ENCODE measurements around the gene WWP2.
"Not testable (repeated sequence)": the region's sequence is repeated elsewhere in the genome, so short reads cannot be mapped to it uniquely, and the experiment has no call there.

WWP2 gene

DNA sequence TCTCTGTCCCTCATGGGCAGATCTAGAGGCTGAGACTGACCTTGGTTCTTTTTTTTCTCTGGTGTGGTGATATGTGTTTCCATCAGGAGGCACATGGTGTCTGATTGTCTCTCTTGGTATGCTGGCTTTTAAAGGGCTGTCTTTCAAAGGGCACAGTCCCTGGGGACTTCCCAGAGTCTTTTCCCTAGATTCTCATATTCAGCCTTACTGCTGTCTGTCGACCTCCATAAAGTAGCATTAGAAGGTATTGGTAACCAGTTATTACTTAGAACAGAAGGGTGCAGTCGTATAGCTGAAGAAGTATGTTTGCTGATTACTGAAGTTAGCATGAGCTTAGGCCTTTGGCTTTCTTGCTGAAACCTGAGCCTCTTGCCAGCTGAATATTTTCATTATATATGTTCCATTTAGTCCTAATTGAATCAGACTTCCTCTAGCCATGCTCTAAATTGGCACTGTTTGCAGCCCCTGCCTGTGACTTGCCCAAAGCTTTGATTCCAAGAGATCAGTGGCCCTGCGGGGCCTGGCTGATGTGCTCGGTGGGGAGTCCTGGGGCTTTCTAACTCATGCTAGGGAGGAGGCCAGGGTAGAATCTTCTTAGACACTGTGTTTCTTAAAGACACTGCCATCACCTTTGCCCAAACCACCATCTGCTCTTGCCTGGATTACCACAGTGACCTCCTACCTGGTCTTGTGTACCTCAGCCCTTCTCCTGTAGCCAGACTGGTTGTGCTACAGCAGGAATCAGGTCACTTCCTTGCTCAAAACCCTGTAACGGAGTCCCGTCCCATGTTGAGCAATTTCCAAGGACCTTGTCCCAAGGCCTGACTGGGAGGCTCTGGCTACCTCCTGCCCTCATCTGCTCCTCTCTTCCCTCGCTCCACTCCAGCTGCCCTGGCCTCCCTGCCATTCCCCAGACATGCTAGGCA, 71.5 kb downstream of the WWP2 start:
- DNase-seq = no peak

DNA sequence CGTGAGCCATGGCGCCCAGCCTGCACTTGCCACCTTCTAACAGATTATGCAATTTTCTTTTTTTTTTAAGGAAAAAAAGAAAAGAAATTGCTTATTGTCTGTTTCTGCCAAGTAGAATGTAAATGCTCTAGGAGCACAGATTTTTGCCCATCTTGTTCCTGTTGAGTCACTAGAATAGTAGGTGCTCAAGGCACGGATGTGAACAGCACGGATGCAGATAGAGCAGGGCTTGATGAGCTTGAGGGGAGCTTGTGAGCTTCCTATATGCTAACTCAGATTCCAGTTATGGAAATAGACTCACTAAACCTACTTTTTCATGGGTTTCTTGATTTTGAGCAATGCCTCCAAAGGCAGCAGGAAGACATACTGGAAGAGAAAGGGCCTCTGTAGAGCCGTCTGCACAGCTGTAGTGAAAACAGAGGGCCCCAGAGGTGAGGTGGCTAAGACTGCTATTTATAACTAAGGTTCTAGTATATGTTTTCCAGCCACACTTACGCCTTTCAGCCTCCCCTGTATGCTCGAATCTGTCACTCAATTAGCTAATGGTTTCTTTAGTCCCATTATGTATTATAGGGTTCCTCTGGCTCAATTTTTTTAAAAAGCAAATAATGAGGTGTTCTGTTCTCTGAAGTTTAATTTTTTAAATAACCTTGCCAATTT, 72.8 kb downstream of the WWP2 start:
- DNase-seq = no peak

DNA sequence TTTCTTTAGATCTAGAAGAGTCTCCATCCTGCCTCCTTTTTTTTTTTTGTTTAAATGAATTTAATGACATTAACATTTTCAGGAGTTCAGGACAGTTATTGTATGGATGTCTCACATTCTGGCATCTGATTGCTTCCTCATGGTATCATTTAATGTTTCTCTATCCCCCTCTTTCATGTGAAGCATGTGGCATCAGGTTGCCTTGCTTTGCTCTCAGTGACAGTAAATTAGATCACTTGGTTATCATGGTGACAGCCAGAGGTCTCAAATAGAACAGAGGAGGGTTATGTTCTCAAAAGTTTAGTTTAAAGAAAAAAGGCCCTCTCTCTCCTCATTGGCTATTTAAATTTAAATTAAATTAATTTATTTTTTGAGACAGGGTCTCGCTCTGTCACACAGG, 74.1 kb downstream of the WWP2 start:
- DNase-seq = no peak

DNA sequence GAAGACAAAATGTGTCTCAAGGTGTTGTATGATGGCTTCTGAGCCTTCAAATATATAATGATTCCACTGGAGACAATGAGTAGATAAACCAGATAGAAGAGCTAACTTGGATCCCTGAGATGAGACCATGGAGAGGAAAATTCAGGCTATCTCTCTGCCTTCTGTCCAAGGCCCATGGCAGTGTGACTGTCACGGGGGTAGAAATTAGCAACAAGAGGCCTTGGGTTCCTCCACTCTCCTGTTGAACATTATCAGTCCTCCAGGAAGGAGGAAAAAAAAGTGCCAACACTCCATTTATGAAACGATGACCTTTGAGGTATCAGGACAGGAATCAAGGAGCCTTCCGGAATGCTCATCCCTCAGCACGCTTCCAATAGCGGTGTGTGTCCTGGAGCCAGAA, 75.2 kb downstream of the WWP2 start:
- DNase-seq = no peak

DNA sequence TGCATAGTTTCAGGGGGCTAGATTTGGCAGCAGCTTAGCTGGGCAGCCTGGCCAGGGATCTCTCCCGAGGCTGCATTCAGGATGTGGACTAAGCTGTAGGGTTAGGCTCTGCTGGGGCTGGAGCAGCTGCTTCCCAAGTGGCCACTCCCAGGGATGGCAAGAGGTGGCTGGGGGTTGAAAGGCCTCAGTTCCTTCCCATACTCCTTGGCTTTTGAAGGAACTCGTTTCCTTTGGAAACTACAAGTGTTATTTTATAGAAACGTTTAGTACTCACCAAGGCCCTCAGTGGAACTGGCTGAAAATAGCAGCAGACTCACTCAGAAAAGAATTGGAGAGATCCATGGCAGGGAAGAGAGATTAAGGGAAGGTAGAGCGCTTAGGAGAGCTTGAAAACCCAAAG, 76.4 kb downstream of the WWP2 start:
- DNase-seq = no peak

DNA sequence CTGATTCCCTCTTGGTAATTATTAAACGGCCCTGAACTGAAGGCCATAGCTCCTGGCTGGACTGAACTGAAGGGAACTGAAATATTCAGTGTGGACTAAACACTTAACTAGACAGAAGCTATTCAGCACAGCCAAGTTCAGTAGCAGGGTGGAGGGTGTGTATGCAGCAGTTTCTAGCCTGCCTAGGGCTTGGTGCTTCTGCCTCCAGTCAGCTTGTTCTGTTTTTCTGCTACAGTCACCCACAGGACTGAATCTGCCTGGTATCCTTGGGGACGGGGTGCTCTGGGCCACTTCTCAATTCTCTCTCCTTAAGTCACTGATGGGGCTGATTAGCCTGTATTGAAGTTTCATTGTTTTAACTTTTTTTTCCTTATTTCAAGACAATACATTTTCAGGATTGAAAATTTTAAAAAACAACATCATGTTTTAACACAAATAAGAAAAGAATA, 77.1 kb downstream of the WWP2 start:
- no peak for DNase-seq

DNA sequence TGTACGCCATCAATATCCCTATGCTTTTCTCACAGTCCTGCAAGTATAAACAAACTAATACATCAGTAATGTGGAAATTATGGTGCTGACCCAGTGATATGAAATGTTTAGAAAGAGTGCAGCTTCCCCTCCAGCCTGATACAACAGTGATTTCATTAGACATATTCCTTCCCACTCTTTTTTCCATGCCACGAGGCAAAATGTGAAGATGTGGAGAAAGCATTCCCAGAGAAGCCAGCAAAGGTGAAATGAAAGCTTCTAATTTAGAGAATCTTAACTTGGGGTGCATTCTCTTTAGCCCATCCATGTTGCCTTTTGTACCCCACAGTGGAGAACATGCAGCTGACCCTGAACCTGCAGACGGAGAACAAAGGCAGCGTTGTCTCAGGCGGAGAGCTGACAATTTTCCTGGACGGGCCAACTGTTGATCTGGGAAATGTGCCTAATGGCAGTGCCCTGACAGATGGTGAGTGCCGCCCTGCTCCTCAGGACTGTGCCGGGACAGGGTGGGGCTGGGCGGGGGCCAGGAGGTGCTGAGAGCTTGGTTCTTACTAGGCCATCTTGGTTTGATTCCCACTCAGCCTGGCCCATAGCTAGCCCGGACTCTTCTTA, 77.8 kb downstream of the WWP2 start:
- DNase-seq = no peak

DNA sequence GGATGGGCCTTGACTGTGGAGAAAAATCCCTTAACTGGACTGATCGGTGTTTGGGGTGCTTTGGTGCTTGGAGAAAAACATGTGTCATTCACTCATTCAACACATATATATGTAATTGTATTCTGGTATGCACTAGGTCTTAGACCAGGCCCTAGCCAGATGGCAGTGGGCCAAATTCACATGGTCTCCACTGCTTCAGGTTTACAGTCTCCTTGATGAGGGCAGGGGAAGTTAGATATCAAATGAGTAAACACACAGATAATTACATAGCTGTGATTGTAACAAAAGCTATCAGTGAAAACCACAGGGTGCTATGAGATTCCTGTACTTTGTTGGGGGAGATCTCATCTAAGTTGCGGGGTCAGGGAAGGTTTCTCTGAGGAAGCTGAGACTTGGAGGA, 78.8 kb downstream of the WWP2 start:
- no peak for DNase-seq

DNA sequence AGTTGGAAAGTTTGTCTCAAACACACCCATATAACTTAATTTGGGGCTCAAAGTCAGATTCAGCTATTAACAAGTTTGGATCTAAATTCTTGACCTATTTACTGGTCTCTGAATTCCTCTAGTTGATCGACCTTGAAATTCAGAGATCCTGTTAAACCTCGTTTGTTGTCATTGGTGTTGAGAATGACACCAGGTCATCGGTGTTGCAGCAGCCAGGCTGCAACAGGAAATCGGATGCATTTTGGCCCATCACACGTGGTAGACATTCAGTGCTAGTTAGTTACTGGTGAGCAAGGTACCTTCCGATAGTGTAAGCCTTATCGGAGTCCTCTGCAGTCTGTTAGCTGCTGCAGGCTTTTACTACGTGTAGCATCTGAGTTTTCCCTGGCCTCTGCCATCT, 82.3 kb downstream of the WWP2 start:
- DNase-seq = no peak

DNA sequence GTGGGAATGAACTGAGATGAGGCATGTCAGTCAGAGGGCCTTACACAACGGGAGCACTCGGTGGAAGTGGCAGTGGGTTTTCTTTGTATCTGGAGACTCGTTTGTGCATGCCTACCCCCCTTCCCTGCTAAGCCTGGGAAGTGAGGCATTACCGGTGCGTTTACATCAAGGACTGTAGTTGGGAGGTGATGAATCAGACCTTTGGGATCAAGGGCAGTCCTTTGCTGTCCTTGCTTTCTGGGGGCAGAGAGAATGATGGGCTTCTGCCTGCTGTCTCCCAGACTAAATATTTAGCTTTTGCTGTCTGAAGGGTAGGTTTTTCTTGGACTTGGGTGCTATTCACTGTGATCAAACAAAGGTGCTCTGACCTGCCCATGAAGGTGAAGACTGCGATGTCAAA, 83.0 kb downstream of the WWP2 start:
- no peak for DNase-seq

DNA sequence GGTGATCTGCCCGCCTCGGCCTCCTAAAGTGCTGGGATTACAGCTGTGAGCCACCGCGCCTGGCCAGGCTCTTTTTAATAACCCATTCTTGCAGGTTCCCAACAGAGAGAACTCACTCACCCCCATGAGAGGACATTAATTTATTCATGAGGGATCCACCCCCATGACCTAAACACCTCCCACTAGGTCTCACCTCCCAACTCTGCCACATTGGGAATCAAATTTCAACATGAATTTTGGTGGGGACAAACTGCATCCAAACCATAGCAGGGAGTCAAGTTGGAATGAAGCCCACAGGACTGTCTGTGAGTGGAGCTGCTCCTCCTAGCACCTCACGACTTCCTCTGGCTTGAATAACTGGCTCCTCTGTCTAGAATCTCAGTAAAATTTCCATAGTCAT, 85.5 kb downstream of the WWP2 start:
- DNase-seq = no peak

DNA sequence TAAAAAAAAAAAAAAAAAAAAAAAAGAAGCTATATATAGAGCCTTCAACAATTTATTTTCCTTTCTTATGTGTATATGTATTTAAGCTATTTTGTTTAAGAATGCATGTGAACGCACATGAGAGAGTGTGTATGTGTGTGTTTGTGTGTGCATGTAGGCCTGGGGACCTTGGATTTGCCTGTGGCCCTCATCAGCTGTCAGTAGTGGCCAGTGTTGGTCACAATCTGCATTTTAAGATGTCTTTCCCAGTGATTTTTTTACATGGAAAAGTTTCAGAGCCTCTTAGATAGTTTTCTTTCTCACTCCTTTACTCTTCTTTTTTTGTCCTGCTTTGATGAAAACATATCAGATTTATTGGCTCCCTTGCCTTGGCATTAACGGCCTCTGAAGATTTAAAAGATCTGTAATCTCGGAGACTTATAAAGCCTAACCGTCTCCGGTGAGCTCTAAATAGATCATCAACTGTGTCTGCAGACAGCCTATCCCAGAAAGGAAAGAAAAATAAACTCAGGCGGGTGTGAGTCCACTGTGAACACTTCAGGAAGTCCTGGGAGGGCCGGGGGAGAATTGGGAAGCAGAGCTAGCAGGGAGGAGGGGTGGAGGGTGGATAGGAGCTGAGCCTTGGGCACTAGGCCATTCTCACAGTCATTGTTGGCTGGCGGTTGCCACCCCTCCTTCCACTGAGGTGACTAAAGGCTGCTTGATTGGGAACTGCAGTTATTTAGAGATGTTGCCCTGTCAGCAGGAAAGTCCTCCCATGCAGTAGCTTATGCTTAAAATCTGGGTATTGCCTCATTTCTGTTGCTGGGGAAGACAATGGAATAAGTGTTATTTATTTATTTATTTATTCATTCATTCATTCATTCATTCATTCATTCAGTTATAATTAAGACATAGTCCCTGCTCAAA, 86.8 kb downstream of the WWP2 start:
- no peak for DNase-seq

DNA sequence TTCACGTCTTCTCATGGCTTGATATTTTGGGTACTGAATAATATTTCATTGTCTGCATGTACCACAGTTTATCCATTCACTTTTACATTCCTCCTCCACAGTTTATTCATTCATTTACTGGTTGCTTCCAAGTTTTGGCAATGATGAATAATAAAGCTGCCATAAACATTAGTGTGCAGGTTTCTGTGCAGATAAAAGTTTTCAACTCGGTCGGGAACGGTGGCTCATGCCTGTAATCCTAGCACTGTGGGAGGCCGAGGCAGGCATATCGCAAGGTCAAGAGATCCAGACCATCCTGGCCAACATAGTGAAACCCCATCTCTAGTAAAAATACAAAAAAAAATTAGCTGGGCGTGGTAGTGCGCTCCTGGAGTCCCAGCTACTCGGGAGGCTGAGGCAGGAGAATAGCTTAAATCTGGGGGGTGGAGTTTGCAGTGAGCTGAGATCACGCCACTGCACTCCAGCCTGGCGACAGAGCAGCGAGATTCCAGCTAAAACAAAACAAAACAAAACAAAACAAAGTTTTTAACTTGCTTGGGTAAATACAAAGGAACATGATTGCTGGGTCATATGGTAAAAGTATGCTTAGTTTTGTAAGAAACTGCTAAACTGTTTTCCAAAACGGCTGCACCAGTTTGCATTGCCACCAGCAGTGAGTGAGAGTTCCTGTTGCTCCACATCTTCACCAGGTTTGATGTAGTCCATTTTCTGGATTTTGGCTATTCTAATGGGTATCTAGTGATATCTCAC, 89.5 kb downstream of the WWP2 start:
- no peak for DNase-seq

DNA sequence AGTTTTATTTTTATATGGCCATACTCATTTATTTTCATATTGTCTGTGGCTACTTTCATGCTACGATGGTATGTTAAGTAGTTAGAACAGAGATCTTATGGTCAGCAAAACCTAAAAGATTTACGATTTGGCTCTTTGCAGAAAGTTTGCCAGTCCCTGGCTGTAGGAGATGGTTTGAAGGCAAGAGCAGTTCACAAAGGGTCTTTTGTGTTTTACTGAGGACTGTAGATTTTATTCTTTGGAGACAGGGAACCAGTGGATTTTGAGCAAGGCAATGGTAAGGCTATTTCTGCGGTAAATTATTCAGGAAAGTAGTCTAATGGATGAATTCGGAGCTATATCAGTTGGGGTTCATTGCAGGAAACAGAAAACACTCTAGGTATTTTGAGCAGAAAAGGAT, 90.7 kb downstream of the WWP2 start:
- DNase-seq = no peak

DNA sequence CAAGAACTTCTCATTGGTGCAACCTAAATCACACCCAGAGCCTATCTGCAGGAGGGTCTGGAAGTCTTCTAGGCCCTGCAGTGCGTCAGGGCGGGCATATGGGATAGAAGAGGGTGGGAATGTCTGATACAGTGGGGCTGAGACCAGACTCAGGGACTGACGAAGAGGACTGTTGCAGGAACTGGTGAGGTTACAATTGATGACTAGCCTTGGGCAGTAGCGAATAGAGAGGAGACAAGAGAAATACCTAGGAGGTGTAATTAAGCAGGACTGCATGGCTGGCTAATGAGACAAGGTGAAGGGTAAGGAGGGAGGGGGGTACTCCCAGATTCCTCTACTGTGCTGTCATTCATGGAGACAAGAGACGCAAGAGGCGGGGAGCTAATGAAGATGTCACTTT, 91.3 kb downstream of the WWP2 start:
- DNase-seq = no peak

DNA sequence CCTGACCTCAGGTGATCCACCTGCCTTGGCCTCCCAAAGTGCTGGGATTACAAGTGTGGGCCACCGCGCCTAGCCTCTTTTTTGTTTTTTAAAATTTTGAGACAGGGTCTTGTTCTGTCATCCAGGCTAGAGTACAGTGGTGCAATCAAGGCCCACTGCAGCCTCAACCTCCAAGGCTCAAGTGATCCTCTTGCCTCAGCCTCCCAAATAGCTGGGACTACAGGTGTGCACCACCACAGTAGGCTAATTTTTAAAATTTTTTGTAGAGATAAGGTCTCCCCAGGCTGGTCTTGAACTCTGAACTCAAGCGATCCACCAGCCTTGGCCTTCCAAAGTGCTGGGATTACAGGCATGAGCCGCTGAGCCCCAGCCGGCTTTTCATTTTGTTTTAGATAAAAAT, 92.6 kb downstream of the WWP2 start:
- not testable (repeated sequence) for DNase-seq

DNA sequence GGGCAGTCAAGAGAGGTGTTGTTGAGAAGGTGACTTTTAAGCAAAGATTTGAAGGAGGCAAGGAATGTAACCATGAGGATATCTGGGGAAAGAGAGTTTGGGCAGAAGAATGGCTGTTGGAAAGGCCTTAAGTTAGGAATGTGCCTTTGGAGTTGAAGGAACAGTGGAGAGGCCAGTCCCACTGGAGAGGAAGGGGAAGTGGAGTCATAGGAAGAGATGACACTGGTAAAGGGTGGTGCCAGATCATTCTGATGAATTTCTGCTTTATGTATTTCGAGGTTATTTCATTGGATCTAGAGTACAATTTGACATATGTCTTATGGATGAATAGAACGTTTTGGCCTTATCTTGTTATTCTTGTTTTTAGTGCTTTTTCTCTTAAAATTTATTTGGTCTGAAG, 93.5 kb downstream of the WWP2 start:
- no peak for DNase-seq

DNA sequence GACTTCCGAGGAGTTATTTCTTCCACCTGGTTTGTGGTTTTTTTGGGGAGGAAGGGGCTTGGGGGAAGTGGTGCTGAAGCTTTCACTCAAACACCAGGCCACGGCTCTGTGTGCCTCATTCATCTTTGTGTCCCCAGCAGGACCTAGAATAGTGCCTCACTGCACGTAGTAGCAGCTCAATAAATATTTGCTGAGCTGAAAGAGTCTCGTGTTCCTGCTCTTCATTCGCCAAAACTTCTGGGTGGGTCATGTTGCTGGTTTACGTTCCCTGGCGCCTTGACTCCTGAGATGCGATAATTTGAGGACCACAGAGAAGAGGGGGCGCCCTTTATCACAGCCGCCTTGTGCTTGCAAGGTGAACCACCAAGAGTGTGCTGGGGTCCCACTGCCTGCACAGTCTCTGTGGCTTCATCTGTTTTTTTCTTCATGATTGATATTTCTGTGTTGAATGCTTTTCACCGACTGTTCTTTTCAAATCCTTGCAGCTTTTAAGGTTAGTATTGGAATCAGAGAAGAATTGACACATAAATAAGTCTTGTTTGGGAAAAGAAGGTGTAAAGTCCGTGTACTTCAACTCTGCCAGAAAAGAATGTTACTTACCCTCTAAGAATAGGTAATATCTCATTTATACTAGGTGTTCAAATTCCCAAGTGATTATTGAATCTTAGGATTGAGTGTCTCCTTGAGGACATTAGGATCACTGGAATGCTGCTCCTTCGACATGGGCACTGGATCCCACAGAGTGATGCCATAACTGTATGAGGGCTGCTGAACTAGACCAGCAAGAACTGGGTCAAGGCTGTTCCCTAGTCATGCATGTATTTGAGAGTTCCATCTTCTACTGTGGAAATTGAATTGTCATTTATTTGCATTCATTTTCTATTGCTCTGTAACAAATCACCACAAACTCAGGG, 96.3 kb downstream of the WWP2 start:
- no peak for DNase-seq

DNA sequence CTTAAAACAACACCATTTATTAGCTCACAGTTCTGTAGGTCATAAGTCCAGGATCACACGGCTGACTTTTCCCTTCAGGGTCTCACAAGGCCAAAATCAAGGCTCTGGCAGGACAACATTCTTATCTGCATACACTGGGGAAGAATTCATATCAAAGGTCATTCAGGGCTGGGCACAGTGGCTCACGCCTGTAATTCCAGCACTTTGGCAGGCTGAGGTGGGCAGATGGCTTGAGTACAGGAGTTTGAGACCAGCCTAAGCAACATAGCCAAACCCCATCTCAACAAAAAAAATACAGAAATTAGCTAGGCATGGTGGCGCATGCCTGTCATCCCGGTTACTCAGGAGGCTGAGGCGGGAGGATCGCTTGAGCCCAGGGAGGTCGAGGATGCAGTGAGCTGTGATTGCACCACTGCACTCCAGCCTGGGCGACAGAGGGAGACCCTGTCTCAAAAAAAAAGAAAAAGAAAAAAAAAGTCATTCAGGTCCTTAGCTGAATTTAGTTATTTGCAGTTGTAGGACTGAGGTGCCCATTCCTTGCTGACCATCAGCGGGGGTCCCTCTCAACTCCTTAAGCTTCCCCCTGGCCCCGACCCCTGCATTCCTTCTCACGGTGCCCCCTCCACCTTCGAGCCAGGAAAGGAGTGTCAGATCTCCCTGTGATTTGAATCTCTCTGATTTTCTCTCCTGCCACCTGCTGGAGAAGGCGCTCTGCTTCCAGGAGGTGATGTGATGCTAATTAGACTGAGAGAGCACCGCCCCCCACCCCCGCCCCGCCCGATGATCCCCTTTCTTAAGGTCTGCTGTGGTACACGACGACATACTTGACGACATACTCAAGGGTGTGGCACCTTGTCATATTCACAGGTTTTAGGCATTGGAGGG, 97.2 kb downstream of the WWP2 start:
- no peak for DNase-seq

All from CD4-positive, alpha-beta T cell treated with Interleukin-10 for 1 hour (primary cell).